ENCODE measurements around the gene SPRR1A. TPM values are rescaled to one million over a fixed set of nuclear protein-coding genes. Genes with fewer than 3 reads are reported as not detected.

Gene SPRR1A
- total RNA-seq, 4 donors from 2014 or later, result not detected

DNA sequence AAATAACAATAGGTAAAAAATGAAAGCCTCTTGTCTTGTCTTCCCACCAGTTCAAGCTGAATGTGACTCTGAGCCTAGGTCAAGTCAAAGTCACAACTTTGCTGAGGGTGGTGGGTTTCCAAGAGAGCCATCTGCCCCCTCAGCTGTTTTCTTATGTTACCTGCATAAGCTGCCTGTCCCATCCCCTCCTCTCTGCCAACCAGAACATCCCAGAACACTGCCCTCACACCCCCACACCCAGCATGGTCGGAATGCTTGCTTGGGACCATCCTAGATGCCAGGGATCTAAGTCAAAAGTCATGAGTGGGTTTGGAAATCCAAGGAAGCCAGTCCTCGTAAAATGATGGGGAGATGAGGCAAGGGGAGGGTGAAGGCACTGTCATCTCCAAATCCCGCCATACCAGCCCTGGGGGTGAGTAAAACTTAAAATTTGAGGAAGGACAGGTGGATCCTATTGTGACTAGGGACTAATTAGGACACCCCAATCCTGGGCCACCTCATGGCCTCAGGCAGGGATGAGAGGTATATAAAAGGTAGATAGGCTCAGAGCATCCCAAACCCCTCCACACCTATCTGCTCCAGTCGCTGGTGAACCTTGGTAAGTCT is 37.1 kb upstream of the SPRR1A start, which contains the start of gene SPRR5:
Gene SPRR5, plus strand, starts transcription at position 556 of the 606 bp plus-strand sequence. CDS start 1,349 bp downstream, outside the sequence.
- intact Hi-C loops (cut with DNase I), result no loop called here
- no peaks in the 10 kb centered on the region for H3K9me3 ChIP-seq
- no peak within 1 kb of the TSS for H3K27ac ChIP-seq (replicated peaks in 1 of 4)
- no peak within 1 kb of the TSS for H3K4me3 ChIP-seq
- H3K27me3 ChIP-seq, result no peaks in the 10 kb centered on the region
- whole genome bisulfite sequencing, result 79% methylated on average over 4 of the region's 4 CpGs
- H3K4me1 ChIP-seq, result no peaks in the 10 kb centered on the region
- TF ChIP-seq POLR2AphosphoS5 (IDR thresholded peaks at IDR 0.05), result no peak
- TF ChIP-seq POLR2A (IDR thresholded peaks at IDR 0.05; ENCODE audit: low read depth), result no peak
- DNase-seq (ENCODE audit: extremely low spot score), result no peak
- no peaks in the 10 kb centered on the region for H3K36me3 ChIP-seq

GRCh38 chr1:152951711-152952110 is 32.2 kb upstream of the SPRR1A start:
- Histone ChIP-seq H3K9me3 (no peaks in the 10 kb centered on the region), H3K27me3 (no peaks in the 10 kb centered on the region), H3K36me3 (no peaks in the 10 kb centered on the region), H3K27ac (replicated peaks in 1 of 4) (no peak overlapping the region), H3K4me3 (no peak overlapping the region), H3K4me1 (no peaks in the 10 kb centered on the region)
- no peak for TF ChIP-seq CTCF (IDR thresholded peaks at IDR 0.05)
- no peak for TF ChIP-seq EP300 (IDR thresholded peaks at IDR 0.05)
- no peak for TF ChIP-seq POLR2AphosphoS5 (IDR thresholded peaks at IDR 0.05)
- no peak for TF ChIP-seq POLR2A (IDR thresholded peaks at IDR 0.05; ENCODE audit: low read depth)
- DNase-seq (ENCODE audit: extremely low spot score), result no peak
- 72% methylated on average over 5 of the region's 5 CpGs for WGBS
- intact Hi-C loops (cut with DNase I), result no loop called here

DNA sequence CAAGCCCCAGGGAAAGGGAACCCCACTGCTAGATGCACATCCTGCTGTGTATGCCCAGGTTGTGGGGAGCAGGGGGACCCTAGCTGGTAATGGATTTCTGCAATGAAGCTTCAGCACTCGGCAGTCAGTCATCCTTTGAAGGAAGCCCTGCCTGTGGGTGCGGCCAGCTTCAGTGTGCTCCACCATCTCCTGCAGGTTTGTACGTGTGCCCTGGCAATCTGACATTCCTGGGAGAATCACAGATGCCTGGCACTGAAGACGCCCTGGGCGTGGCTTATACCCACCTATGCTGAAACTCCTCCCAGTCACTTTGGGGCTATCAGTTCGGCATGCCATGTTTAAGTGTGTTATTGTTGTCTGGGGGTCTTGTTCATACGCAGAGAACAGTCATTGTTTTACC is 30.1 kb upstream of the SPRR1A start:
- DNase-seq (ENCODE audit: extremely low spot score), result no peak
- H3K4me3 ChIP-seq, result no peak overlapping the region
- intact Hi-C loops (cut with DNase I), result no loop called here
- no peaks in the 10 kb centered on the region for H3K27me3 ChIP-seq
- H3K27ac ChIP-seq (replicated peaks in 1 of 4), result no peak overlapping the region
- no peaks in the 10 kb centered on the region for H3K36me3 ChIP-seq
- no peak for TF ChIP-seq CTCF (IDR thresholded peaks at IDR 0.05)
- no peak for TF ChIP-seq POLR2A (IDR thresholded peaks at IDR 0.05; ENCODE audit: low read depth)
- TF ChIP-seq EP300 (IDR thresholded peaks at IDR 0.05), result no peak
- TF ChIP-seq POLR2AphosphoS5 (IDR thresholded peaks at IDR 0.05), result no peak
- no peaks in the 10 kb centered on the region for H3K4me1 ChIP-seq
- WGBS, result 36% methylated on average over 5 of the region's 7 CpGs
- H3K9me3 ChIP-seq, result no peaks in the 10 kb centered on the region

DNA sequence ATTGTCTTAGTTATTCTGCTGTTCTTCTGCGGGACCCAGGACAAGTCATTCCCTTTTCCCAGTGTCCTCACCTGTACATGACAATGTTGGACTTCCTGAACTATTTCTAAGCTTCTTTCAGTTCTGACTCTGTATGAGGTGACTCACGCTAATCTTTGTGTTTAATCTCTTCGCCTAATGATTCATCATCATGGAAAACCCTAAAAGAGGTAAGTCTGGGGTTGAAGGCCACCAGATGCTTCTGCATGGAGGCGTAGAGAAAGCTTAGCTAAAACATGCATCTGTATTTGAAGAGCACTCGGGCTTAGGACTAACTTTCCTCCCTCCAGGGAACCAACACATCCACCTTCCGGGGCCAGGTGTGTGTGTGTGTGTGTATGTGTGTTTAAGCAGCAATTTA is 29.4 kb upstream of the SPRR1A start:
- 80% methylated on average over 6 of the region's 6 CpGs for WGBS
- no peak overlapping the region for H3K27ac ChIP-seq (replicated peaks in 1 of 4)
- TF ChIP-seq POLR2AphosphoS5 (IDR thresholded peaks at IDR 0.05), result no peak
- no peak for TF ChIP-seq CTCF (IDR thresholded peaks at IDR 0.05)
- TF ChIP-seq POLR2A (IDR thresholded peaks at IDR 0.05; ENCODE audit: low read depth), result no peak
- TF ChIP-seq EP300 (IDR thresholded peaks at IDR 0.05), result no peak
- H3K4me1 ChIP-seq, result no peaks in the 10 kb centered on the region
- no peaks in the 10 kb centered on the region for H3K36me3 ChIP-seq
- intact Hi-C loops (cut with DNase I), result no loop called here
- H3K27me3 ChIP-seq, result no peaks in the 10 kb centered on the region
- H3K9me3 ChIP-seq, result no peaks in the 10 kb centered on the region
- no peak for DNase-seq (ENCODE audit: extremely low spot score)
- no peak overlapping the region for H3K4me3 ChIP-seq

DNA sequence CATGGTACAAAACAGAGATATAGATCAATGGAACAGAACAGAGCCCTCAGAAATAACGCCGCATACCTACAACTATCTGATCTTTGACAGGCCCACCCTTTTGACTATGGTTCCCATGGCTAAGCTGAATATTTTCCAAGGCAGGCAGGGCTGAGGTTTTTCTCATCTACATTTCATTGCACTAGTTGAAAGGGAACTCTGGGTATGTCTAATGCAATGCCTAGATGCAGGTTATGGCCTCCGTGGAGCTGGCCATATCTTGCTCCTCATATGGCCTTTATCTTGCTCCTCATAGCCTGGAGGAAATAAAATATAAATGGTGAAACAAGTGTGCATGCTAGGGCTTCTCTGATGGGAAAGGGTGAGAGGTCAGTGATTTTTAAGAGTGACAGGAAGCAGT is 26.3 kb upstream of the SPRR1A start:
- Histone ChIP-seq H3K36me3 (no peaks in the 10 kb centered on the region), H3K4me3 (no peak overlapping the region), H3K27ac (replicated peaks in 1 of 4) (no peak overlapping the region), H3K27me3 (no peaks in the 10 kb centered on the region), H3K4me1 (no peaks in the 10 kb centered on the region), H3K9me3 (no peaks in the 10 kb centered on the region)
- TF ChIP-seq POLR2AphosphoS5 (IDR thresholded peaks at IDR 0.05), result no peak
- TF ChIP-seq EP300 (IDR thresholded peaks at IDR 0.05), result no peak
- TF ChIP-seq CTCF (IDR thresholded peaks at IDR 0.05), result no peak
- TF ChIP-seq POLR2A (IDR thresholded peaks at IDR 0.05; ENCODE audit: low read depth), result no peak
- intact Hi-C loops (cut with DNase I), result no loop called here
- 82% methylated on average over 3 of the region's 3 CpGs for WGBS
- DNase-seq (ENCODE audit: extremely low spot score), result no peak

Data from esophagus muscularis mucosa (tissue), 4 donors.